Measurements from ENCODE around the gene PGAP3. TPM values are rescaled to one million over a fixed set of nuclear protein-coding genes. Genes with fewer than 3 reads are reported as not detected.

The PGAP3 gene
- total RNA-seq, 1 donor from 2014 or later: 5.4 TPM

GRCh38 chr17:39694593-39694992, 6.7 kb upstream of the PGAP3 start:
- no peak for DNase-seq

- DNase-seq: no peak
These were observed 1.1 kb upstream of the PGAP3 start for GRCh38 chr17:39688945-39689344.

GRCh38 chr17:39688475-39688835, 598 bp upstream of the PGAP3 start:
- no peak for DNase-seq

DNA sequence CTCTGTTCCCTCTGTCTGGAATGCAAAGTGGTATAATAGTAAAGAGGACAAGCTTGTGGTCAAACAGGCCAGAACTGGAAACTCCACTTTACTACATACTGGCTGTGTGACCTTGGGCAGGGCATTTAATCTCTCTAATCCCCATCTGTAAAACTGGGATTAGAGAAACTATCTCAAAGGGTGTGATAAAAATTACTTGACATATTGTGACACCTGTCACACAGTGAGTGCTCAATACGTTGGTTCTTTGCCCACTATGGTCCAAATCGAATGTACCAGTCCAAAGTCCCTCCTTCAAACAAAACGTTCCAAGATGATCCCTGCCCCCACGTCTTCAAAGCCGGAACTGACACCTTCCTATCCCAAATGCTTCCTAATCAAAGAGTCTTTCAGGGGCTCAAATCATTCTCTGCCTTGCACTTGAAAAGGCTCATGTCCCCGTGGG, 734 bp downstream of the PGAP3 start:
- DNase-seq: no peak

DNA sequence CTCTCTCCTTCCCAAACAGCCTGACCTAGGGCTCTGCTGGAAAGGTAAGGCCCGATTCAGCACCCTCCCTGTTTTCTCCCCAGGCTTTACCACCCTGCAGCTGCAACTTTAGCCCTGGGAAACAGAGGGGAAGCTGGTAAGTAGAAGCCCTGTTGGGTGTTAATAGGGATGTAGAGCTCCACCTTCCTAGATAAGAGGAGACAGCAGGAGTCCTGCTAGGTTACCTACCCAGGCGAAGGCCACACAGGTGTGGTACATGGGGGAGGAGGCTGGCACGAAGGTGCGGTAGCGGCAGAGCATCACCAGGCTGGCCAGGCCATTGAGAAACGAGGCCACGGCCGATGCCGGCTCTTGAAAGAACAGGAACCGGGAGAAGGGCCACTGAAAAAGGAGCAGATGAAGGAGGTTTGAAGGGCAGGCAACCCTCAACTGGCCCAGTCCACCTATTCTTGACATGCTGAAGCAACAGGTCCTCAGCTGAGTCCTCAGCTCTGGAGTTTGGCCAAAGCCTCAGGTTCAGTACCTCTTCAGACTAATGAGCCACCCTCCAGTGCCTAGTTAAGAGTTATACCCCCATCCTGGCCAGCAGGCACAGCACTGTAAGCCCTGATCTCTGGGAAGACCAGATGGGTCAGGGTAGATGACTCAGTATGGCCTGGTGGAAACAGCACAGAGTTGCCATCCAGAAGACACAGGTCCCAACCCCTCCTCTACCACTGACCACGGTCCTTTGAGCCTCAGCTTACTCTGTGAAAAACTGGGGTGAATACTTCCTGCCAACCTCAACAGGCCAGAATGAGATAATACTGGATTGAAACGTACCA, 3.3 kb downstream of the PGAP3 start:
- no peak for DNase-seq

DNA sequence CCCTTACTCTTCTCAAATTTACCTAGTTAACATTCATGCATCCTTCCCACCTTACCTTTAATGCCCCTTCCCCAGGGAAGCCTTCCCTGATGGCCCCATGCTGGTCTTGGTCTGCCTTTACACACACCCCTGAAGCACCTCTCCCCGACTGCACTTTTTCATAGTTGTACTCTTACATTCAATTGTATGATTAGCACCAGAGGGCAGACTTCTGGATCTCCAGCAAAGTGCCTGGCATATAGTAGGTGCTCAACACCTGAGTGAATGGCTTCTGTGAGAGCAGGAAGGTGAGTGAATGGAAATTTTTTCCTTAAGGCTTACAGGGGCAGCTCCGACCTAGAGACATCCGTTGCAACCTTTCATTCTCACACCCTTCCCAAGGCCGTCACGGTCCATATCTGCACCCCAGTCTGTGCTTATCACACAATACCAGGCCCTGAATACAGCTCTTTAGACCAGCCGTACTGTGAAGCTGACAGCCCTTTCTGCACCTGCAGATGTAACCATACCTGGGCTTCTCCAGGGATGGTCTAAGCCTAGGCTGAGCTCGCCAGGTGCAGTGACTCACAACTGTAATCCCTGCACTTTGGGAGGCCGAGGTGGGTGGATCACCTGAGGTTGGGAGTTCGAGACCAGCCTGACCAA, 4.4 kb downstream of the PGAP3 start:
- no peak for DNase-seq

GRCh38 chr17:39679521-39680192, 8.2 kb downstream of the PGAP3 start:
- DNase-seq: no peak

DNA sequence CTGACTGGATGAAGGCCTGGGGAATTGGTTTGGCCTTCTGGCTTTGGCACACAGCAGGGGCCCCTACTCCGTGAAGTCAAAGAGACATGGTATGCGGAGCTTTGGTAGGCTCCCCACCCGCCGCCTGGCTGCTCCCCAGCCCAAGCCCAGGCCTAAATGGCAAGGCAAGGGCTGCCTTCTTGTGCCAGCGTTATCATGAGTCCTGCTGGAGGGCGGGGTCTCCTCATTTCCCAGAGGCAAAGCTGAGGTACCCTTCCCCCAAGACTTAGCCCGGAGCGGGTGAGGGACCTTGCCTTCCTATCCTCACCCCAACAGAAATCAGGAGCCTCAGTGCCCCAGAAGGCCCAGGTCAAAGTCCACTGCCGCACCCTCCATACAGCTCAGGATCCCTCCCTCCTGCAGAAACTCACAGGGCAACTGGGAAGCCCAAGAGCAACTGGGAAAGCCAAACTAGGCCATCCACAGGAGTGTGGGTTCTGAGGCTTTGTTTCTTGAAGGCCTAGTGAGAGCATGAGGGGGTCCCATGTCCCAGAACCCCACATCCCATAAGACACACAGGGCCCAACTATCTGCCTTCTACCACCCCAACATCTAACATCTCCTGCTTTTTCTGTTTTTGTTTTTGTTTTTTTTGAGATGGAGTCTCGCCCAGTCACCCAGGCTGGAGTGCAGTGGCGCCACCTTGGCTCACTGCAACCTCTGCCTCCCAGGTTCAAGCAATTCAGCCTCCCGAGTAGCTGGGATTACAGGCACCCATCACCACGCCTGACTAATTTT, 9.3 kb downstream of the PGAP3 start:
- DNase-seq: no peak

- DNase-seq: no peak
These were observed 10.1 kb downstream of the PGAP3 start for GRCh38 chr17:39677542-39678339.

- no peak for DNase-seq
These were observed 10.8 kb downstream of the PGAP3 start for GRCh38 chr17:39677072-39677471.

- no peak for DNase-seq
These were observed 11.5 kb downstream of the PGAP3 start for GRCh38 chr17:39676198-39676819.

- no peak for DNase-seq
These were observed 12.3 kb downstream of the PGAP3 start for GRCh38 chr17:39675390-39676082.

DNA sequence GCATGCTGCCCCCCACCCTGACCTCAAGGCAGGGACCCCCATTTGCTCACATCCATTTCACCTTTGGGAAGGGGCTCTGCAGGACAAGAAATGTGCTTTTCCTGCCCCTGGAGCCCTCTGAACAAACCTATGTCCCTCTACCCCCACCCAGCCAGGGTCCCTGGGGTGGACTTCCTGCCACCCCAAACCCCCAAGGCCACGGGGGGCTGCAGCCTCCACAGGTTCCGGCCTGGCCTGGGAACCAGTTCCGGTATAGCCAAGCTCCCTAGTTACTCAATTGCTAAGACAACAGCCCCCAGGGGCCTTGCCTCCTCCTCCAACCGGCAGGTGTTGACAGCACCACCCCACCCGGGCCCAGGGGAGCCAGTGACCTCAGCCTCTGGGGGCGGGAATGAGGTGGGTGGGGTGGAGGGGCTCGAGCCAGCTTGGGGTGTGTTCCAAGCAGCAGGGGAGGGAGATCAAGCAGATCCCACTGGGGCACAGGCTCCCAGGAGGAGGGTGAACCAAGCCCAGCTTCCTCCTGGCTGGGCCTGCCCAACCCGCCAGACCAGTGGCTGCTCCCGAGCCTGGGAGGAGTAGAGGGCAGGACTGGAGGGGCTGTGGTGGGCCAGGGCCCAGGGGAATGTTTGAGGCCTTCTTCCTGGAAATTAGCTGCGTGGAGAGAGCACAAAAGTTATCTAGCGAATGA, 13.0 kb downstream of the PGAP3 start:
- no peak for DNase-seq

DNA sequence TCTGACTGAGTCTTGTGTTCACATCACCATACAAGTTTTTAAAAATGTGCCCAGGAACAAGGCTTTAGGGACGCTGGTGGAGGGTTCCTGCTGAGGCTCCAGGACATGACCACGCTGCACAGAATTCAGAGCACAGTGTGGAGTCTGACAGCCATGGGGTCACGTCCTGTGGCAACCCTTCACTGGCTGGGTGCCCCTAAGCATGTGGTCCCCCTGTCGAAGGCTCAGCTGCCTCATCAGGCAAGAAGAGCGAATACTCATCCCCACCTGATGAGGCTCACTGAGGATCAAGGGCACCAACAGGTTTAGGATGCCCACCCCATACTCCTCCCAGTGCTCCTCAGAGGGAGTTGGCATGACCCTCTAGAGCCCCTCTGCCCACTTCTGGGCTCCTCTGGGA, 13.7 kb downstream of the PGAP3 start:
- DNase-seq: no peak

- DNase-seq: no peak
These were observed 14.3 kb downstream of the PGAP3 start for GRCh38 chr17:39673335-39674081.

DNA sequence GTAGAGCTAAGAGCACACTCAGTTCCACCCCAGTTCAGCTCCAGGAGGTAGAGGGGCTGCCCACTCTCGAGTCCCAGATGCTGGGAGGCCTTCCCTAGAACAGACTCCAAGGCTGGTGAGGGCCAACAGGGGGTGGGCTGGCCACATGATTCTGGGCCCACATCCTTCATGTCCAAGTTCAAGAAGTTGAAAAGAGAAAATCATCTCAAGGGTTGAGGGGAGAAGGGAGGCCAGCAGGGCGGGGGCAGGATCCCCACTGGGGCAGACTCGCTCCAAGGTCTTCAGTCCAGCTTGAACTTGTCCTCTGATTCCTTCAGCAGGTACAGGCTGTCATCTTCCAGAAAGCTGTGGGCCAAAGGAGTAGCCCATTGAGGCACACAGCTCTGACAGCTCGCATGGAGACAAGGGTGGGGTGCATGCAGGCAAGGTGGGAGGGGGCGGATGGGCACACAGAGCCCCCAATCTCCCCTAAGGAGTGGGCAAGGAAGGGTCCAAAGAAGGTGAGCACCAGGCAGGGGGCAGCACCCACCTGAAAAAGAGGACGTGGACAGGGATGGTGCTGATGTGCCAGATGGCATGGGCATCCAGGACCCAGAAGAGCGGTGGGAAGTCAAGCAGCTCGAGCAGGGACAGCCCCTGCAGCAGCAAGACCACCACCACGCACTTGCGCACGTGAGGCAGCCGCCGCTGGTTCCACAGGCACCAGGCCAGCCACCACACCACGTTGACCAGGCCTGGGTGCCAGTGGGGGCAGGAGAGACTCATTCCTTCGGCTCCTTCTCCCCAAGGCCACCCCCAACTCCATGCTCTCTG, 15.1 kb downstream of the PGAP3 start:
- DNase-seq: no peak

GRCh38 chr17:39671651-39672521, 16.0 kb downstream of the PGAP3 start:
- DNase-seq: peak; percentile 71

DNA sequence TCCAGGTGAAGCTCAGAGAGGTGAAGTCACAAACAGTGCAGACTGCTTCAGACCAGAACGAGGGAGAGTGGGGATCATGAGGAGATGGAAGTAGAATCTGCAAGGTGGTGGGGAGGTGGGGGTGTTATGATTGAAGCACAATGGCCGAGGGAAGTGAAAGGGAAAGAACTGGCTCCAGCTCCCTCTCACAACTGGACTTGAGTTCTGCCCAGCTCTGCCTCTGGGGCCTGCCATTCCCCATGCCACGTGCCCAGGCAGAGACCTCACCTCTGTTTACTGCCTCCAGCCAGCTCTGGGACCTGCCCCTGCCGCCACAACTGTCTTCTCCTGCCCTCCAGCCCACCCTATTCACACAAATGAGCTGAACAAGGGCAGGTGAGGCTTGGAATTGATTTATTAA, 17.1 kb downstream of the PGAP3 start:
- DNase-seq: no peak
